ELR (cell line): ENCODE data around the gene COPS9.
A peak's percentile ranks its signal among the peaks of the same experiment; 100 is the strongest.

Experiments
- DNase-seq: peaks from one replicate; pipeline ENCODE4 v3.0.0-alpha.2; 2015; ENCODE audit warnings: low read depth

COPS9 gene

DNA sequence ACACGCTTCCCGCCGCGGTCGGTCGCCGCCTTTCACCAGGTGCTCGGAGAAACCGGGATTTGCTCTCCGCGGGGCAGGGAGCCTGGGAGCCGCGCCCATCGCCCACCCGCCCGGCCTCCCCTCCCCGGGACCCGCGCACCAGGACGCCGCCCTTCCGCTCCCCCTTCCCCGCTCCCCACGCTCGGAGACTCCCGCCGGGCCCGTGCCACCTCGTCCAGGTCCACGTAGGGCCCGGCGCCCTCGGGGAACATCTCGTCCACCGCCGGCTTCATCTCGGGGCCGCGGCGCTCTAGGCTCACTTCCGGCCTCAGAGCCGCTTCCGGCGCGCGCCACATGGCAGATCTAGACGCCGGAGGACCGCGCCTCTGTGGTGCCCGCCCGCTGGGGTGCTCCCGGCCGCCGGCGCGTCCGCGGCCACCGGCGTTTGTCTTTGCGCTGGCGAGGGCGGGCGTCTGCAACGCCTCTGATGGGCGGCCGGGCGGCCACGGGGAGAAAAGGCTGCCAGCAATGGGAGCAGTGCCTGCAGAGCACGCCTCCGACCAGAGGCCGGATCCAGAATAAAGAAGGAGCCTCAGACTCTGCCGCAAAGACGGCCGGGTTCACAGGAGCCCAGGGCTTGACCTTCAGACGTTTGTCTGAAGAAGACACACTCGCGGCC, at the start of gene COPS9:
Gene COPS9 (minus strand): TSS at position 293 of the 658 bp plus-strand sequence. CDS start 21 bp downstream, at position 272.
- peak; percentile 89 for DNase-seq

DNA sequence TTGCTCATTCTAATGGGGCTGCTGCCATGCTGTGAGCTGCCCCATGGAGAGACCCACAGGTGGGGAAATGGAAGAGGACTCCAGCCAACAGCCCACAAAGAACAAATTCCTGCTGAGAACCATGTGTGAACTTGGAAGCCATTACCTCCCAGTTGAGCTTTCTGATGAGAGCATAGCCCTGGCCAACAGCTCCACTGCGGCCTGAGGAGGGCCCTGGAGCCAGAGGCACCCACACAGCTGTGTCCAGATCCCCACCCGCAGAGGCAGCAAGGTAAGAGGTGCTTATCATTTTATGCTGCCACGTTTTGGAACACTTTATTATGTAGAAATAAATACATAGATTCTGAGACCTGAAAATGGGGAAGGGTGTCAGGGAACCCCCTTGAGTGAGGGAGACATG, 48.6 kb upstream of the COPS9 start:
- DNase-seq: no peak

DNA sequence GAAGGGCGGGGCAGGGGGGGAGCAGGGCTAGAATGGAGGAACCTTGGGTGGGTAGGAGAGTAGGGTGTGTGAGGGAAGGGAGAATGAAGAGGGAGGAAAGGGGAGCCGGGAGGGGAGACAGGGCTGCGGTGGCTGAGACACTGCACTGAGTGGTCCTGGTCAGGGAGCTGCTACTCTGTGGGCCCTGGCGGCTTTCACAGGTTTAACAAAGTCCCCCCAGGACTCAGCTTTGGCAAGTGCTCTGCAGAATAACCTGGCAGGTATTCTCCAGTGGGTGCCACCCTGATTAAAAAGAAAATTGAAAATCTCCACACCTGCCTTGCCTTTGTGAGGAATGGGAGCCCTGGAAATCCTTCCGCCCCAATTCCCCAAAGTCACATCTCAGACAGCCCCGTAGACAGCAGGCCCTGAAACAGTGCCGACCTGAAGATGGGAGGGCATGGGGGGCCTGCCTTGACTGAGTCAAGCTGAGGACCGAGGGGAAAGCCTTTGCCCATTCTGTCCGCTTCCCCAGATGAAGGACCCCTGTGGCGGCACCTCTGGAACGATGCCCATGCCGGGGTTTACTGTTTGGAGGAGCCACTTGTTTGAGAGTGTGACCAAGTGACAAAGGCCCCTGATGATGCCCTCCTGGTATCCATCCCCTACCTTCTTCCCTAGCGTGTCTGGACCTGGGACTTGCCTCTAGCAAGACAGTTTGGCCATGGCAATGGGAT, 47.9 kb upstream of the COPS9 start:
- DNase-seq: no peak

GRCh38 chr2:240183006-240183874, 47.1 kb upstream of the COPS9 start:
- no peak for DNase-seq

DNA sequence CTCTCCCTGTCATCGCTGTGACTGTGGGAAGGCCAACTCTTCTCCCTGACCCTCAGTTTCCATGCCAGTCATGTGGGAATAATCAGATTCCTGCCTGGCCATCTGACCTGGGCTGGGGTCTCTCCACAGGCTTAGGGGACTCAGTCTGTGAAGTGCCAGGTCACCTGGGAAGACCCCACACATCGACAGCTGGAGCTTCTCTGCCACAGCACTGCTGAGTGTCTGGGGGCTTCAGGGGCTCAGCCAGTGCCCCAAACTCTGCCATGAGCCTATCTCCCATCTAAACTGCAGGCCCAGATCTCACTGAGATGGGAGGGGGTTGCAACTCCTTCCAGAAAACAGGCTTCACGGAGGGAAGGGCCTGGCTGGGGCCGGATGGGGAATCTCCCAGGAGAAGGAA, 46.4 kb upstream of the COPS9 start:
- no peak for DNase-seq

DNA sequence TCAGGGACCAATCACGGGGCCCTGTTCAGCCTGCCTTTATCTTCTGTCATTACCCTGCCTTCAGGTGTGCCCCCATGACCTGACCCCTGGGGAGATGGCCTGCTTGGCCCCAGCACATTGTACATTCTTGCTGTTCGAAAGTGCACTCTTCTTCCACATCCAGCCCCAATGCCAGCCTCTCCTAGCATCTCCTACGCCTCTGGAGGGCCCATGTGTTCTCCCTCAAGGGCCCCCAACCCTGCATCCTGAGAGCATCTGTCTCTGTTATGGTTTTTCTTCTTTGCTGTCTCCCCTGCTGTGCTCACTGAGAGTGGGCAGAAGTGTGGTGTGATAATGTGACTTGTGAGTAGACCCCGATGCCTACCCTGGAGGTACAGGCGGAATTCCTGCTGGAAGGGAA, 45.9 kb upstream of the COPS9 start:
- DNase-seq: no peak

DNA sequence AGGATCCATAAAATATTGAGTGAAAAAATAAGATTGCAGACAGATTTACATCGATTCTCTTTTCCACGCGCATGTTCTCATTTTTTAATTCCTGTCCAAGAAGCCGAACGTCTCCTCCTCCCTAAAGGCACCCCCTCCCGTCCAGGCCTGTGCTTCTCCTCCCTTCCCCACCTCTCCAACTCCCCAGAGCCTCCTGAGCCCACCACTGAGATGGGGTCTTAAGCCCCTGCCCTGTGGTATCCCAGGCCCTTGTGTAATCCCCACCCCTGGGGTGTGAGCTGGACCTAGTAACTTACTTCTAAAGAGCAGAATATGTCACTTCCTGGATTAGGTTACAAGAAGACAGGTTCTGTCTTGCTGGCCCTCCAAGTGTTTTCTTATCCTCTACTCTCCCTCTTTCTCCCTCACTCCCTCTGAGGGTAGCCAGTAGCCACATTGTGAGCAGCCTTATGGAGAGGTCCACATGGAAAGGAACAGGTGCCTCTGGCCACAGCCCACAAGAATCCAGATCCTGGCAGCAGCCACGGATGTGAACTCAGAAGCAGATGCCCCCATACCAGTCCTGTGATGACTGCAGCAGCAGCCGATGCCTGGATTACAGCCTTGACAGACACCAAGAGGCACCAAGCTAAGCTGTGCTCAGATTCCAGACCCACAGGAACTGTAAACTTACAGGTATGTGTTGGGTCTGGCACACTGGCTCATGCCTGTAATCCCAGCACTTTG, 44.0 kb upstream of the COPS9 start:
- no peak for DNase-seq

- no peak for DNase-seq
Measured at GRCh38 chr2:240179186-240179815, 43.2 kb upstream of the COPS9 start.

GRCh38 chr2:240178564-240178963, 42.5 kb upstream of the COPS9 start:
- no peak for DNase-seq

DNA sequence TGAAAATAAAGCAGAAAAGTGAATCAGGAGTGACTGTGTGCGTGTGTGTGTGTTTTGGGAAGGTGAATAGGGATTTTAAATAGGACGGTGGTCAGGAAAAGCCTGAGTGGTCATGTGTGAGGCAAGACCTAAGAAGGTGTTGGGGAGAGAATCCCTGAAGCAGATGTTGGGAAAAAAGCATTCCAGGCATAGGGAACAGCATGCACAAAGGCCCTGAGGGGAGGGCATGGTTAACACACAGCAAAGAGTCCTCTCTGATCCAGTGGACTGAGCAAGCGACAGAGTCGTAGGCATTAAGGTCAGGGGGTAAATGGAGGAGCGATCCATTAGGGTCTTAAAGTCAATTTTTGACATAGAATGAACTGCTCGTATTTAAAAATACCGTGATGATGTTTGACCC, 38.4 kb upstream of the COPS9 start:
- no peak for DNase-seq

DNA sequence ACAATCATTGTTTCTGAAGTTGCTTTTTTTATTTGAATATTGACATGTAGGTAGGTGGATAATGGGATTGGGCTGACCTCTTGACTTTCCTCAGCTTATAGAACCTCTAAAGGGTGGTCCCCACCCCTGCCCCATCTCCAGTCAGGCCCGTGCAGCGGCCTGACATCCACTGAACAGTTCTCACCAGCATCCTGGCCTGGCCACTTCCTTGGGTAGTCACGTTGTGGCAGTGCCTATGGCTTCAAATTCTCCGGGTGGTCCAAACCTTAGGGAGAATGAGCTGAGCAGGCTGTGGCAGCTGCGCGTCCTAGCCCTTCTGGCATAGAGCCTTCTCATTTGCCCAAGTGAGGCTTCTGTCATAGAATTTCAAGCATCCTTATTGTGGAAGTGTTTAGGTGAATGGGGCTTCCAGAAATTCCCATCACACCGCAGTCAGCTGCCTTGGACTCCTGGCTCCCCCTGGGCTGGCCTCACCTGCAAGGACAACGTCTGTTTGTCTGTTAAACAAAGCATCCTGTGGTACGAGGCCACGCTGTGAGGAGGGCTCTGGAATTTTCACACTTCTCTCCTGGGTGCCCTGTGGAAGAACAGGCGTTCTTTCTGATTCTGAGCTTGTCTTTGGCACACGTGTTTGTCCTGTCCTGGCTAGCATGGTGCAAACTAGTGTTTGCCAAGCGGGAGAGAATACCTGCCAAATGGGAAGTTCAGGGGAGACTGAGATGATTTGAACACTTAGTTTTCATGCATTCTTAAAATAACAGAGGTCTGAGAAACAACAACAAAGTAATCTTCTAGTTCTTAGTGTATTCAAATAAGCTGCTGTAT, 36.2 kb upstream of the COPS9 start:
- no peak for DNase-seq

- no peak for DNase-seq
Measured at GRCh38 chr2:240170883-240171282, 34.8 kb upstream of the COPS9 start.

- no peak for DNase-seq
Measured at GRCh38 chr2:240170354-240170735, 34.2 kb upstream of the COPS9 start.

- no peak for DNase-seq
Measured at GRCh38 chr2:240169486-240170353, 33.6 kb upstream of the COPS9 start.

- no peak for DNase-seq
Measured at GRCh38 chr2:240168546-240169361, 32.6 kb upstream of the COPS9 start.

DNA sequence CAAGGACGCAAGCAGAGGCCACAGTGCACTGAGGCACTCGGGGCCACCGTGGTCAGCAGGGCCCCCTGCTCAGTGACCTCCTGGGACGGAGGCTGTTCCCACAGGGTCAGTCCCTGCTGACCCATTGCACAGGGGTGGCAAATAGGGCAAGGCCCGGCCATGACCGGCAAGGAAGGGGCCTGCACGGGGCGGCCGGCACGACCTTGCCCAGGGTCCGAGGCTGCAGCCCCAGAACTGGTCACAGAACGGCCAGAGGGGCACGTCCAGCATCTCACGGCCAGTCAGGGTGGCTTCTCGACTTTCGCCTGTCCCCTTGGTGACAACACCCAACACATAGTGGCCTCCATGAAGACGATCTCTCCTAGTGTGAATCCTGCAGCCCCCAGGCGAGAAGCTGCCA, 31.9 kb upstream of the COPS9 start:
- no peak for DNase-seq

DNA sequence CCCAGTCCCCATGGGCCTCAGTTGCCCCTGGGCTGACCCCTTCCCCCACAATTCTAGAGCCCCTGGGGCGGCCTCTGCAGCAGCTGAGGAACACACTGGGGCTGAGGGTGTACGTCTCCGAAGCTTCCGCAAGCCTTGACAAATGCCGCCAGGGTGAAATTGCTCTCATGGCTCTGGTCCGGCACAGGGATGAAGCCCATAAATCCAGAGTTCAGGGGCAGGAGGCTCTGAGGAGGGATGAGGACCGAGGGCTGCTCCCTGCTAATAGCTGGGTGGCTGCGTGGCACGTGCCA, 31.4 kb upstream of the COPS9 start:
- no peak for DNase-seq

DNA sequence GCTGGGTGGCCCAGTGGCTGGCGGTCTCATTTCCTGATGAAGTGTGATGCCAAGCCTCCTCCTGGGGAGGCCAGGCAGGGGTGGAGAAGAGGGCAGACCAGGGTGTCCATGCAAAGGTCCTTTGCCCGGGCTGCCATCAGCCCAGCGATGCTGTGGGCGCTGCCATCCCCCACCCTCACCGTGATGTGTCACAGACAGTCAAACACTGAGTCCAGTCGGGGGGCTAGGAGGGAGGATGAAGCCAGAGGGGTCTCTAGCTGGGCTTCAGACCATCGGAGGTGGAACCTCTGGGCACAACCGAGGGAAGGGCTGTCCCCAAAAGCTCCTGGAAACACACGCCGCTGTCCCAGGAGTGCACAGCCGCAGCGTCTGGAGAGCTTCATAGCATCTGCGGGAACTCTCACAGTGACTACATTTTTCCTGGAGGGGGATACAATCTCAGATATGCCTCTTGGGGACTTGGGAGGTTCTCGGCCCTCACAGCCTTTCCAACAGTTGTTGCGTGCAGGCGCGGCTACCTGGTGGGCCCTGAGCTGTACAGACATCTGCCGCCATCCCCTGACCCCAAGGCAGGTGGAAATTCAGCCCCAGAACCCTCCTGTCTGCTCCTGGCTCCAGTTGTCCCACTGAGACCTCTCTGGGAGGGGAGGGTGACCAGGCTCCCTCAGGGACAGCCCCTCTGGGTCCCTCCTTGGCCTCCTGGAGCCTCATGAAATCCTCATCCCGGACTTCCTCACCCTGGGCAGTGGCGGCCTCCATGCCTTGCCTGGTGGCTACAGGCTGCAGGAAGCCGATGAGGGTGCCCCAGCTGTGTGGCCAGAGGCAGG, 30.9 kb upstream of the COPS9 start:
- DNase-seq: no peak
